DOHH2 (cell line): ENCODE data around the gene SPPL2B.

Experiments
- H3F3A ChIP-seq: fragments of 200-600 bp; sonication (generic), shearing (Covaris generic); 2 replicates; pipeline ENCODE4 v1.6.0; 2016; ENCODE audit warnings: antibody characterized with exemption, mild to moderate bottlenecking; ENCODE audit not compliant: control insufficient read depth, insufficient read depth
- H3K27ac ChIP-seq: fragments of 200-600 bp; sonication (generic); 2 replicates; pipeline ENCODE4 v1.5.1; 2014; ENCODE audit warnings: low read depth, mild to moderate bottlenecking, low read length, moderate library complexity
- H3K27me3 ChIP-seq: fragments of 200-600 bp; sonication (generic); 2 replicates; pipeline ENCODE4 v1.6.1; 2014; ENCODE audit warnings: mild to moderate bottlenecking, low read length, mixed read lengths; ENCODE audit not compliant: control insufficient read depth
- H3K36me3 ChIP-seq: fragments of 200-600 bp; sonication (generic); 2 replicates; pipeline ENCODE4 v1.6.1; 2014; ENCODE audit warnings: mild to moderate bottlenecking, low read length, moderate library complexity, mixed read lengths; ENCODE audit not compliant: control insufficient read depth
- H3K4me1 ChIP-seq: fragments of 200-600 bp; sonication (generic); 2 replicates; pipeline ENCODE4 v1.6.1; 2014; ENCODE audit warnings: mild to moderate bottlenecking, low read length, mixed read lengths; ENCODE audit not compliant: control insufficient read depth
- H3K4me2 ChIP-seq: fragments of 200-600 bp; sonication (generic); 2 replicates; pipeline ENCODE4 v1.6.0; 2014; ENCODE audit warnings: mild to moderate bottlenecking, low read length, moderate library complexity
- H3K4me3 ChIP-seq: fragments of 200-600 bp; sonication (generic); 2 replicates; pipeline ENCODE4 v1.5.1; 2014; ENCODE audit warnings: mild to moderate bottlenecking, low read length, mixed read lengths
- H3K79me2 ChIP-seq: fragments of 200-600 bp; sonication (generic); 2 replicates; pipeline ENCODE4 v1.6.1; 2014; ENCODE audit warnings: mild to moderate bottlenecking, low read length, mixed read lengths; ENCODE audit not compliant: control insufficient read depth
- H3K9me2 ChIP-seq: fragments of 200-600 bp; sonication (generic); replicated peaks from 2 replicates; pipeline ENCODE4 v1.6.1; 2014; ENCODE audit warnings: mild to moderate bottlenecking, low read length, mixed read lengths; ENCODE audit not compliant: control insufficient read depth
- H3K9me3 ChIP-seq: fragments of 200-600 bp; sonication (generic); 2 replicates; pipeline ENCODE4 v1.6.1; 2014; ENCODE audit warnings: antibody characterized with exemption, low read length, mixed read lengths; ENCODE audit not compliant: control insufficient read depth, insufficient read depth
- H4K20me1 ChIP-seq: fragments of 200-600 bp; sonication (generic); 2 replicates; pipeline ENCODE4 v1.6.0; 2014; ENCODE audit warnings: low read depth, mild to moderate bottlenecking, antibody characterized with exemption, low read length, moderate library complexity; ENCODE audit not compliant: control insufficient read depth, insufficient read depth
- EZH2phosphoT487 ChIP-seq: fragments of 200-600 bp; sonication (generic); IDR thresholded peaks from 2 replicates; pipeline ENCODE4 v1.6.1; 2017; ENCODE audit warnings: borderline replicate concordance, mild to moderate bottlenecking, antibody characterized with exemption, low read length, moderate library complexity, mixed read lengths
- TF ChIP-seq, protein P1 (sequence below): fragments of 200-600 bp; sonication (generic); IDR thresholded peaks from one replicate; pipeline ENCODE4 v1.5.1; 2014; ENCODE audit warnings: antibody characterized with exemption, mild to moderate bottlenecking, low read depth, low read length; ENCODE audit not compliant: poor library complexity, severe bottlenecking

The SPPL2B gene

GRCh38 chr19:2341244-2341751 lies 12.8 kb downstream of the SPPL2B start:
- Histone ChIP-seq H3K4me3 (no peak overlapping the region), H3K4me2 (no peak overlapping the region), H3K36me3 (peaks cover 46% of the 10 kb centered on the region), H3K4me1 (no peaks in the 10 kb centered on the region), H3K9me2 (no peaks in the 10 kb centered on the region), H3F3A (peaks cover 2% of the 10 kb centered on the region; the same call in 1 of the 2 replicates), H4K20me1 (peaks cover 12% of the 10 kb centered on the region), H3K9me3 (no peaks in the 10 kb centered on the region), H3K79me2 (peaks cover 31% of the 10 kb centered on the region), H3K27ac (no peak overlapping the region), H3K27me3 (no peaks in the 10 kb centered on the region)
- no peak for TF ChIP-seq EZH2phosphoT487
- TF ChIP-seq, protein P1, sequence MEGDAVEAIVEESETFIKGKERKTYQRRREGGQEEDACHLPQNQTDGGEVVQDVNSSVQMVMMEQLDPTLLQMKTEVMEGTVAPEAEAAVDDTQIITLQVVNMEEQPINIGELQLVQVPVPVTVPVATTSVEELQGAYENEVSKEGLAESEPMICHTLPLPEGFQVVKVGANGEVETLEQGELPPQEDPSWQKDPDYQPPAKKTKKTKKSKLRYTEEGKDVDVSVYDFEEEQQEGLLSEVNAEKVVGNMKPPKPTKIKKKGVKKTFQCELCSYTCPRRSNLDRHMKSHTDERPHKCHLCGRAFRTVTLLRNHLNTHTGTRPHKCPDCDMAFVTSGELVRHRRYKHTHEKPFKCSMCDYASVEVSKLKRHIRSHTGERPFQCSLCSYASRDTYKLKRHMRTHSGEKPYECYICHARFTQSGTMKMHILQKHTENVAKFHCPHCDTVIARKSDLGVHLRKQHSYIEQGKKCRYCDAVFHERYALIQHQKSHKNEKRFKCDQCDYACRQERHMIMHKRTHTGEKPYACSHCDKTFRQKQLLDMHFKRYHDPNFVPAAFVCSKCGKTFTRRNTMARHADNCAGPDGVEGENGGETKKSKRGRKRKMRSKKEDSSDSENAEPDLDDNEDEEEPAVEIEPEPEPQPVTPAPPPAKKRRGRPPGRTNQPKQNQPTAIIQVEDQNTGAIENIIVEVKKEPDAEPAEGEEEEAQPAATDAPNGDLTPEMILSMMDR, result no peak

GRCh38 chr19:2341982-2342381 lies 13.5 kb downstream of the SPPL2B start:
- H4K20me1 ChIP-seq, result peaks cover 5% of the 10 kb centered on the region
- H3K79me2 ChIP-seq, result peaks cover 24% of the 10 kb centered on the region
- H3K4me3 ChIP-seq, result no peak overlapping the region
- no peaks in the 10 kb centered on the region for H3K9me3 ChIP-seq
- H3K36me3 ChIP-seq, result peaks cover 39% of the 10 kb centered on the region
- H3K9me2 ChIP-seq, result no peaks in the 10 kb centered on the region
- no peak overlapping the region for H3K27ac ChIP-seq
- H3K4me2 ChIP-seq, result no peak overlapping the region
- no peaks in the 10 kb centered on the region for H3K4me1 ChIP-seq
- H3F3A ChIP-seq, result no peaks in the 10 kb centered on the region
- no peak for TF ChIP-seq EZH2phosphoT487
- TF ChIP-seq, protein P1, result no peak
- H3K27me3 ChIP-seq, result no peaks in the 10 kb centered on the region

DNA sequence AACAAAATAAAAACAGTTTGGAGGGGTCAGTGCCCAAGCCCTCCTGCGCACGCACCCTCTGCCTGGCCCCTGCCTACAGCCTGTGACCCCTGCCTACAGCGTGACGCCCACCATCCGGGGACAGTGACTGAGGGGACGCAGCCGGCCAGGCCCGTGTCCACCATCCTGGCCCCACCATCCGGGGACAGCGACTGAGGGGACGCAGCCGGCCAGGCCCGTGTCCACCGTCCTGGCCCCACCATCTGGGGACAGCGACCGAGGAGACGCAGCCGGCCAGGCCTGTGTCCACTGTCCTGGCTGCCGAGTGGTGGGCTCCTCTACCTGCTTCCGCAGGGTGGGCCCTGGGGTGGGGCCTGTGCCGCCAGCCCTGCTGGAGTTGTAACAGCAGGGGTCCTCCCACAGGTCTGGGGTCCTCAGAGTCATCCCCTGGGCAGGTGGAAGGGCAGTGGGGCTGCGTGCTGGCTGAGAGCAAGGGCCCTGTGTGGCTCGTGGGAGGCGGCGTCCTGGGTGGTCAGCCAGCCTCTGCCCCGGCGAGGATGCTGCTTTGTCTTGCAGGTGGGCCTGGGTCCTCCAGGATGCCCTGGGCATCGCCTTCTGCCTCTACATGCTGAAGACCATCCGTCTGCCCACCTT lies 14.3 kb downstream of the SPPL2B start:
- H3K4me3 ChIP-seq, result no peak overlapping the region
- peaks cover 3% of the 10 kb centered on the region for H4K20me1 ChIP-seq
- H3K27ac ChIP-seq, result no peak overlapping the region
- H3K79me2 ChIP-seq, result peaks cover 16% of the 10 kb centered on the region
- no peaks in the 10 kb centered on the region for H3K9me3 ChIP-seq
- TF ChIP-seq EZH2phosphoT487, result no peak
- TF ChIP-seq, protein P1, result no peak
- H3K27me3 ChIP-seq, result no peaks in the 10 kb centered on the region
- H3K36me3 ChIP-seq, result peaks cover 37% of the 10 kb centered on the region
- H3K4me1 ChIP-seq, result no peaks in the 10 kb centered on the region
- no peaks in the 10 kb centered on the region for H3F3A ChIP-seq
- H3K4me2 ChIP-seq, result no peak overlapping the region
- H3K9me2 ChIP-seq, result no peaks in the 10 kb centered on the region
